HepG2 (cell line): ENCODE data around the gene FAM83C. TPM values are rescaled to one million over a fixed set of nuclear protein-coding genes. Genes with fewer than 3 reads are reported as not detected.
A peak's percentile ranks its signal among the peaks of the same experiment; 100 is the strongest.

Source experiments
- ELF1 ChIP-seq: sonication (generic); formaldehyde crosslinking; IDR thresholded peaks from 2 replicates; pipeline ENCODE4 v1.4.0; 2020; ENCODE audit warnings: missing genetic modification reagents
- GTF2F1 ChIP-seq: fragments of 150-350 bp; IDR thresholded peaks from 2 replicates; pipeline ENCODE4 v1.6.1; 2014; ENCODE audit warnings: low read length
- HDAC2 ChIP-seq: sonication (generic); formaldehyde crosslinking; IDR thresholded peaks from 2 replicates; pipeline ENCODE4 v1.4.0; 2020; ENCODE audit warnings: missing genetic modification reagents
- KMT2A ChIP-seq: sonication (generic); formaldehyde crosslinking; IDR thresholded peaks from 2 replicates; pipeline ENCODE4 v1.4.0; 2020; ENCODE audit warnings: missing genetic modification reagents
- LRRFIP1 ChIP-seq: sonication (generic); formaldehyde crosslinking; conservative IDR thresholded peaks from 2 replicates; pipeline ENCODE4 v1.4.0; 2020; ENCODE audit warnings: missing genetic modification reagents
- MAF1 ChIP-seq: sonication (generic); formaldehyde crosslinking; IDR thresholded peaks from 2 replicates; pipeline ENCODE4 v1.5.0; 2020; ENCODE audit warnings: missing genetic modification reagents, borderline replicate concordance
- NCOA2 ChIP-seq: sonication (generic); formaldehyde crosslinking; IDR thresholded peaks from 2 replicates; pipeline ENCODE4 v1.8.0; 2022; ENCODE audit warnings: inconsistent platforms
- NONO ChIP-seq, 2 experiments: fragments of 450-650 bp in 1 of 2; sonication (generic) in 1 of 2; formaldehyde crosslinking in 1 of 2; IDR thresholded peaks in 1 of 2; conservative IDR thresholded peaks in 1 of 2; 2 replicates each; pipeline versions ENCODE4 v1.6.1 to v1.8.0; 2017 to 2022; ENCODE audit warnings: mild to moderate bottlenecking in 1 of 2, missing genetic modification reagents in 1 of 2, moderate library complexity in 1 of 2
- ONECUT2 ChIP-seq: sonication (generic); formaldehyde crosslinking; IDR thresholded peaks from 2 replicates; pipeline ENCODE4 v1.4.0; 2020; ENCODE audit warnings: missing genetic modification reagents
- SALL1 ChIP-seq: sonication (generic); formaldehyde crosslinking; IDR thresholded peaks from 2 replicates; pipeline ENCODE4 v1.8.0; 2022; ENCODE audit warnings: mild to moderate bottlenecking, missing genetic modification reagents
- SRF ChIP-seq: IDR thresholded peaks from 2 replicates; pipeline ENCODE4 v1.6.1; 2011; ENCODE audit warnings: mild to moderate bottlenecking, low read depth, low read length, moderate library complexity
- TAF15 ChIP-seq: fragments of 200-400 bp; formaldehyde crosslinking; IDR thresholded peaks from one replicate; pipeline ENCODE4 v1.6.1; 2018; ENCODE audit warnings: mild to moderate bottlenecking, low read depth, low read length; ENCODE audit not compliant: poor library complexity, severe bottlenecking
- ZFYVE20 ChIP-seq: sonication (generic); formaldehyde crosslinking; IDR thresholded peaks from 2 replicates; pipeline ENCODE4 v1.8.0; 2023; ENCODE audit warnings: low read depth, mild to moderate bottlenecking, moderate library complexity, missing genetic modification reagents, borderline replicate concordance
- ZKSCAN1 ChIP-seq: fragments of 150-350 bp; IDR thresholded peaks from 2 replicates; pipeline ENCODE4 v1.6.1; 2014; ENCODE audit warnings: low read length
- ZNF138 ChIP-seq: sonication (generic); formaldehyde crosslinking; IDR thresholded peaks from 2 replicates; pipeline ENCODE4 v1.5.0; 2020; ENCODE audit warnings: mild to moderate bottlenecking, low read depth, missing genetic modification reagents
- ZNF318 ChIP-seq: sonication (generic); formaldehyde crosslinking; IDR thresholded peaks from 2 replicates; pipeline ENCODE4 v1.4.0; 2020; ENCODE audit warnings: mild to moderate bottlenecking, missing genetic modification reagents
- ZNF354B ChIP-seq: sonication (generic); formaldehyde crosslinking; IDR thresholded peaks from 2 replicates; pipeline ENCODE4 v1.8.0; 2022; ENCODE audit warnings: mild to moderate bottlenecking, missing genetic modification reagents
- ZNF564 ChIP-seq: sonication (generic); formaldehyde crosslinking; IDR thresholded peaks from 2 replicates; pipeline ENCODE4 v1.8.1; 2023; ENCODE audit warnings: mild to moderate bottlenecking, missing genetic modification reagents
- ZNF577 ChIP-seq: sonication (generic); formaldehyde crosslinking; IDR thresholded peaks from 2 replicates; pipeline ENCODE4 v1.4.0; 2020; ENCODE audit warnings: mild to moderate bottlenecking, low read depth, missing genetic modification reagents, borderline replicate concordance
- polyA plus RNA-seq, 8 experiments: library from polyadenylated mRNA; depleted of rRNA in 3 of 8; stranded (reverse) in 7 of 8; unstranded in 1 of 8; fragments of >200 nt; fragmentation: Illumina TruSeq in 4 of 8; extraction: Trizol in 4 of 8; gene quantifications; 2 replicates each; pipeline versions ENCODE4 v1.2.1 to v1.2.3, GENCODE V29; 2011 to 2016; ENCODE audit warnings: low read depth in 4 of 8, missing spikeins in 1 of 8, mixed read lengths in 1 of 8; ENCODE audit not compliant: insufficient read depth in 1 of 8
- total RNA-seq, 5 experiments: library from RNA; depleted of rRNA; stranded (reverse); fragments of >200 nt; fragmentation: Illumina TruSeq; extraction: Trizol; gene quantifications; 2 replicates each; pipeline ENCODE4 v1.2.3, GENCODE V29; 2016; ENCODE audit warnings: low read depth in 1 of 5

FAM83C gene
- total and polyA plus RNA-seq, 2 of the 13 experiments (the other 11 are each of a cell fraction or from before 2014, with no cell fraction given): 0.04 TPM; not detected in 1

- TF ChIP-seq TAF15 (no peak), SRF (0 out of 2 replicates have a peak, but pooled peaks have one; percentile 11), MAF1 (CRISPR knock-in tag) (no peak; the same call in 1 of the 2 replicates), ZNF318 (CRISPR knock-in tag) (0 out of 2 replicates have a peak, but pooled peaks have one; percentile 37), HDAC2 (CRISPR knock-in tag) (peak; percentile 100), SALL1 (CRISPR knock-in tag) (peak; percentile 94), ONECUT2 (CRISPR knock-in tag) (no peak), ZKSCAN1 (peak; percentile 6; the same call in 1 of the 2 replicates), ZNF577 (CRISPR knock-in tag) (no peak), ZNF138 (CRISPR knock-in tag) (no peak), ELF1 (CRISPR knock-in tag) (peak; percentile 75), NCOA2 (peak; percentile 96), ZNF354B (CRISPR knock-in tag) (no peak), NONO (IDR thresholded peaks at IDR 0.05) (no peak), NONO (CRISPR knock-in tag; conservative IDR thresholded peaks at IDR 0.05) (peak; percentile 98), ZNF564 (CRISPR knock-in tag) (peak; percentile 68; the same call in 1 of the 2 replicates), LRRFIP1 (CRISPR knock-in tag) (peak; percentile 30; the same call in 1 of the 2 replicates), ZFYVE20 (CRISPR knock-in tag) (no peak), GTF2F1 (no peak), KMT2A (CRISPR knock-in tag) (peak; percentile 65; the same call in 1 of the 2 replicates)
Measured at GRCh38 chr20:35327074-35327976, 35.1 kb upstream of the FAM83C start (continued).
